H1 (cell line): Measurements from ENCODE around the gene PTRH1. TPM values are rescaled to one million over a fixed set of nuclear protein-coding genes. Genes with fewer than 3 reads are reported as not detected.

Experiments used
- CTCF ChIA-PET: fragments of 300-600 bp; sonication (Branson Sonifier 250); formaldehyde crosslinking; loops from one replicate; lab custom pipeline; 2021; ENCODE audit not compliant: partially characterized antibody; lab: Charles Lee
- POLR2A ChIA-PET: fragments of 300-600 bp; sonication (Branson Sonifier 250); formaldehyde crosslinking; loops from one replicate; lab custom pipeline; 2021; ENCODE audit warnings: inconsistent platforms; ENCODE audit not compliant: partially characterized antibody; lab: Charles Lee
- DNase-seq, 2 experiments: peaks; one replicate each; pipeline versions ENCODE4 v3.0.0 to v3.0.0-alpha.2; 2010 to 2022; ENCODE audit warnings: low spot score in 2 of 2, low read depth in 1 of 2, mixed read lengths in 1 of 2
- FAIRE-seq: peaks from 2 replicates; lab custom pipeline; 2011; peaks lifted over from hg19 to GRCh38; lab: Jason Lieb, UNC
- H2AFZ ChIP-seq: 2 replicates; pipeline ENCODE4 v1.8.1; 2012; ENCODE audit warnings: low read length, inconsistent platforms
- H2AK5ac ChIP-seq: 2 replicates; pipeline ENCODE4 v1.6.1; 2013; ENCODE audit warnings: low read depth, low read length
- H2BK120ac ChIP-seq: replicated peaks from 2 replicates; pipeline ENCODE3; 2013; ENCODE audit warnings: low read depth, low read length, inconsistent platforms
- H2BK12ac ChIP-seq: 2 replicates; pipeline ENCODE4 v1.6.1; 2013; ENCODE audit warnings: low read depth, low read length
- H2BK15ac ChIP-seq: 2 replicates; pipeline ENCODE4 v1.6.1; 2013; ENCODE audit warnings: low read length
- H2BK20ac ChIP-seq: 2 replicates; pipeline ENCODE4 v1.6.1; 2013; ENCODE audit warnings: low read length
- H2BK5ac ChIP-seq: 2 replicates; pipeline ENCODE4 v1.6.1; 2013; ENCODE audit warnings: low read depth, low read length
- H3K14ac ChIP-seq: 2 replicates; pipeline ENCODE4 v1.6.1; 2013; ENCODE audit warnings: inconsistent platforms; ENCODE audit not compliant: insufficient read length
- H3K18ac ChIP-seq: 2 replicates; pipeline ENCODE4 v1.6.1; 2013; ENCODE audit warnings: low read length; ENCODE audit errors: extremely low read depth
- H3K23ac ChIP-seq: 2 replicates; pipeline ENCODE4 v1.6.1; 2013; ENCODE audit warnings: inconsistent platforms; ENCODE audit not compliant: insufficient read length
- H3K23me2 ChIP-seq: 2 replicates; pipeline ENCODE4 v1.6.1; 2013; ENCODE audit warnings: low read depth, low read length
- H3K27ac ChIP-seq: 2 replicates; pipeline ENCODE4 v1.6.1; 2011; ENCODE audit warnings: low read depth, low read length, inconsistent platforms
- H3K27me3 ChIP-seq, 4 experiments: replicated peaks in 1 of 4; 1 replicate in 1 of 4; 2 replicates in 3 of 4; pipeline versions ENCODE4 v1.6.1 to v1.8.1; 2011 to 2013; ENCODE audit warnings: low read length in 3 of 4, mild to moderate bottlenecking in 3 of 4, inconsistent platforms in 2 of 4, mixed read lengths in 2 of 4, moderate library complexity in 1 of 4; ENCODE audit not compliant: control insufficient read depth in 3 of 4, insufficient read depth in 3 of 4; ENCODE audit errors: extremely low read depth in 1 of 4
- H3K36me3 ChIP-seq, 4 experiments: 2 replicates each; pipeline versions ENCODE4 v1.6.1 to v1.8.1; 2011 to 2013; ENCODE audit warnings: mild to moderate bottlenecking in 4 of 4, low read length in 3 of 4, moderate library complexity in 2 of 4, control low read depth in 1 of 4, inconsistent platforms in 1 of 4; ENCODE audit not compliant: insufficient read depth in 4 of 4, control insufficient read depth in 2 of 4
- H3K4ac ChIP-seq: replicated peaks from 2 replicates; pipeline ENCODE3; 2013; ENCODE audit warnings: low read length, low read depth, mixed read lengths, inconsistent platforms; ENCODE audit not compliant: insufficient read length
- H3K4me1 ChIP-seq, 4 experiments: replicated peaks in 1 of 4; 1 replicate in 1 of 4; 2 replicates in 3 of 4; pipeline versions ENCODE4 v1.6.1 to v1.8.1; 2011 to 2013; ENCODE audit warnings: low read length in 3 of 4, inconsistent platforms in 2 of 4, mixed read lengths in 1 of 4; ENCODE audit not compliant: insufficient read depth in 4 of 4, control insufficient read depth in 3 of 4
- H3K4me2 ChIP-seq, 2 experiments: 2 replicates each; pipeline versions ENCODE4 v1.6.1 to v1.8.1; 2011 to 2013; ENCODE audit warnings: low read depth in 2 of 2, low read length in 2 of 2, control low read depth in 1 of 2, inconsistent platforms in 1 of 2, mild to moderate bottlenecking in 1 of 2; ENCODE audit not compliant: insufficient read depth in 1 of 2
- H3K4me3 ChIP-seq, 4 experiments: fragments of 200-600, 300-600 bp in 1 of 4; sonication (generic), shearing (Covaris generic), sonication (Bioruptor Twin) in 1 of 4; 2 replicates each; pipeline versions ENCODE4 v1.5.1 to v1.8.1; 2011 to 2016; ENCODE audit warnings: low read length in 4 of 4, low read depth in 3 of 4, control low read depth in 2 of 4, inconsistent platforms in 2 of 4, mild to moderate bottlenecking in 2 of 4, mixed read lengths in 1 of 4, moderate library complexity in 1 of 4; ENCODE audit not compliant: insufficient read depth in 2 of 4; ENCODE audit errors: extremely low read depth in 1 of 4
- H3K56ac ChIP-seq: replicated peaks from 2 replicates; pipeline ENCODE3; 2013; ENCODE audit warnings: low read depth, mild to moderate bottlenecking, mixed read lengths, low read length, inconsistent platforms; ENCODE audit not compliant: insufficient read length
- H3K79me1 ChIP-seq: 2 replicates; pipeline ENCODE4 v1.6.1; 2013; ENCODE audit warnings: low read depth, low read length, control low read depth
- H3K79me2 ChIP-seq, 2 experiments: 2 replicates each; pipeline versions ENCODE4 v1.6.1 to v1.8.1; 2012 to 2013; ENCODE audit warnings: low read length in 2 of 2, mild to moderate bottlenecking in 2 of 2, inconsistent platforms in 1 of 2; ENCODE audit not compliant: insufficient read depth in 2 of 2, control insufficient read depth in 1 of 2
- H3K9ac ChIP-seq, 4 experiments: replicated peaks in 1 of 4; 1 replicate in 1 of 4; 2 replicates in 3 of 4; pipeline versions ENCODE4 v1.6.1 to v1.8.1; 2011 to 2013; ENCODE audit warnings: low read depth in 3 of 4, low read length in 3 of 4, control low read depth in 2 of 4, mild to moderate bottlenecking in 2 of 4, moderate library complexity in 2 of 4, inconsistent platforms in 1 of 4; ENCODE audit errors: extremely low read depth in 1 of 4
- H3K9me3 ChIP-seq, 2 experiments: 2 replicates each; pipeline versions ENCODE4 v1.6.1 to v1.8.1; 2012 to 2013; ENCODE audit warnings: mild to moderate bottlenecking in 2 of 2, moderate library complexity in 2 of 2, control low read depth in 1 of 2, inconsistent platforms in 1 of 2, low read depth in 1 of 2, low read length in 1 of 2, mixed read lengths in 1 of 2; ENCODE audit not compliant: insufficient read depth in 2 of 2
- H4K20me1 ChIP-seq, 2 experiments: replicated peaks in 1 of 2; 2 replicates each; pipeline versions ENCODE3 to v1.8.1; 2011 to 2013; ENCODE audit warnings: inconsistent platforms in 2 of 2, low read length in 2 of 2, mild to moderate bottlenecking in 1 of 2; ENCODE audit not compliant: insufficient read depth in 2 of 2, control insufficient read depth in 1 of 2
- H4K5ac ChIP-seq: 2 replicates; pipeline ENCODE4 v1.6.1; 2013; ENCODE audit warnings: low read length, low read depth, mixed read lengths, inconsistent platforms; ENCODE audit not compliant: insufficient read length
- H4K8ac ChIP-seq: 2 replicates; pipeline ENCODE4 v1.8.0; 2013; ENCODE audit warnings: mild to moderate bottlenecking, moderate library complexity, low read length, inconsistent platforms; ENCODE audit not compliant: insufficient read depth; ENCODE audit errors: extremely low read depth
- H4K91ac ChIP-seq: replicated peaks from 2 replicates; pipeline ENCODE3; 2013; ENCODE audit warnings: low read length, mixed read lengths, inconsistent platforms; ENCODE audit not compliant: insufficient read length
- EGR1 ChIP-seq: IDR thresholded peaks from 2 replicates; pipeline ENCODE4 v1.6.1; 2011; ENCODE audit warnings: low read depth, low read length, borderline replicate concordance
- RFX5 ChIP-seq: IDR thresholded peaks from 2 replicates; pipeline ENCODE4 v1.6.1; 2011; ENCODE audit warnings: low read depth, low read length, improper control_type of control experiment, borderline replicate concordance
- USF2 ChIP-seq: IDR thresholded peaks from 2 replicates; pipeline ENCODE4 v1.6.1; 2011; ENCODE audit warnings: low read length, improper control_type of control experiment
- YY1 ChIP-seq: IDR thresholded peaks from 2 replicates; pipeline ENCODE4 v1.6.1; 2011; ENCODE audit warnings: low read depth, mild to moderate bottlenecking, low read length
- ZNF274 ChIP-seq: IDR thresholded peaks from 2 replicates; pipeline ENCODE4 v1.7.0; 2012; ENCODE audit warnings: low read length, borderline replicate concordance; ENCODE audit errors: extremely low read depth
- WGBS, 2 experiments: shearing (Covaris generic) in 1 of 2; methylation state at CpG; one replicate each; pipeline versions ENCODE4 v1.1.6 to v1.1.7; 2013 to 2015; ENCODE audit warnings: low lambda C conversion rate in 2 of 2, mixed read lengths in 2 of 2, inconsistent platforms in 1 of 2, low coverage in 1 of 2, missing lambda C conversion rate in 1 of 2; ENCODE audit not compliant: insufficient replicate concordance in 2 of 2, insufficient coverage in 1 of 2, insufficient read length in 1 of 2; ENCODE audit errors: extremely low coverage in 1 of 2, missing lambda C conversion rate in 1 of 2; 5-methylcytosine and 5-hydroxymethylcytosine counted together
- polyA plus RNA-seq, 7 experiments: library from polyadenylated mRNA; depleted of rRNA in 3 of 7; stranded (reverse) in 5 of 7; unstranded in 2 of 7; fragments of >200 nt in 5 of 7; fragments of 200-250 nt in 2 of 7; gene quantifications; 1 replicate in 5 of 7; 2 replicates in 1 of 7; 4 replicates in 1 of 7; pipeline versions ENCODE4 v1.2.1 to v1.2.3, GENCODE V29; 2011 to 2013; ENCODE audit warnings: missing spikeins in 2 of 7, mixed read lengths in 2 of 7
- total RNA-seq: library from RNA; stranded (reverse); fragmentation: NEBNext Ultra II Directional; extraction: Animal tissue kit (Norgen Biotek cat#: 25700); gene quantifications from 2 replicates; pipeline ENCODE4 v1.2.1, GENCODE V29; 2021

Gene PTRH1
- total and polyA plus RNA-seq, 2 of the 8 experiments (the other 6 are each of a cell fraction or from before 2014, with no cell fraction given): 11.1 to 19.8 TPM

- Histone ChIP-seq H2AK5ac (0 out of 2 replicates have a peak overlapping the region, but pooled peaks have one; percentile 10), H3K27me3 (no peaks in the 10 kb centered on the region)
- TF ChIP-seq YY1 (no peak), ZNF274 (no peak), USF2 (no peak), RFX5 (no peak), EGR1 (no peak)
- TF ChIP-seq, all 59 proteins: peak for 0
- Histone ChIP-seq H3K9me3 (no peaks in the 10 kb centered on the region), H4K5ac (no peak overlapping the region), H3K4me1 (peaks cover 0 to 18% (median 13%) of the 10 kb centered on the region in 4 experiments; a peak in 5 of 7 replicates), H3K36me3 (no peaks in the 10 kb centered on the region), H4K20me1 (no peaks in the 10 kb centered on the region), H2BK5ac (no peak overlapping the region), H3K4me2 (no peak overlapping the region), H2BK20ac (no peak overlapping the region), H3K23me2 (no peaks in the 10 kb centered on the region), H2BK12ac (0 out of 2 replicates have a peak overlapping the region, but pooled peaks have one; percentile 18), H3K79me1 (no peaks in the 10 kb centered on the region), H2AFZ (no peak overlapping the region), H4K8ac (no peak overlapping the region), H3K56ac (no peak overlapping the region), H3K14ac (no peak overlapping the region), H3K18ac (no peak overlapping the region), H3K27ac (no peak overlapping the region), H3K9ac (no peak overlapping the region), H3K4ac (peak overlapping the region; percentile 54), H4K91ac (peak overlapping the region; percentile 69), H3K79me2 (no peaks in the 10 kb centered on the region), H2BK120ac (no peak overlapping the region), H3K23ac (no peak overlapping the region), H2BK15ac (0 out of 2 replicates have a peak overlapping the region, but pooled peaks have one; percentile 19), H3K4me3 (no peak overlapping the region)
- 93% methylated on average over 11 of the region's 12 CpGs; no CpG with 5 or more reads in 1 of the 2 experiments for WGBS, 2 experiments
- FAIRE-seq: no peak
- DNase-seq: no peak
- CTCF ChIA-PET: interaction anchor here (1.0 to 1.4 kb wide), 7 partner anchors 9 to 81 kb away, joined by 3 to 7 read pairs (median 4); partner anchors contain the start of gene CDK9
- POLR2A ChIA-PET: interaction anchor here (1.1 to 1.6 kb wide), 3 partner anchors 11 to 147 kb away, joined by 3 to 7 read pairs (median 3); partner anchors contain the start of gene CDK9
These were observed 6.7 kb upstream of the PTRH1 start for GRCh38 chr9:127722055-127722745.
